GM21381 (cell line): ENCODE data around the gene RRAS2.
"Not testable (repeated sequence)": the region's sequence is repeated elsewhere in the genome, so short reads cannot be mapped to it uniquely, and the experiment has no call there.

ENCODE experiments used
- ATAC-seq: cut with Tn5 transposase; IDR thresholded peaks from one replicate; pipeline ENCODE4 v1.9.1; 2021; ENCODE audit warnings: mild to moderate bottlenecking, moderate library complexity; ENCODE audit not compliant: unreplicated experiment

RRAS2 gene

GRCh38 chr11:14372011-14372410 lies 13.0 kb upstream of the RRAS2 start:
- ATAC-seq = no peak

- ATAC-seq = no peak
Observed at GRCh38 chr11:14371249-14371648, 12.3 kb upstream of the RRAS2 start.

GRCh38 chr11:14370496-14370895 lies 11.5 kb upstream of the RRAS2 start:
- ATAC-seq = no peak

GRCh38 chr11:14369598-14369997 lies 10.6 kb upstream of the RRAS2 start:
- ATAC-seq = no peak

- no peak for ATAC-seq
Observed at GRCh38 chr11:14366936-14367335, 8.0 kb upstream of the RRAS2 start.

- no peak for ATAC-seq
Observed at GRCh38 chr11:14364322-14364721, 5.3 kb upstream of the RRAS2 start.

- no peak for ATAC-seq
Observed at GRCh38 chr11:14362611-14363010, 3.6 kb upstream of the RRAS2 start.

GRCh38 chr11:14361951-14362350 lies 3.0 kb upstream of the RRAS2 start:
- ATAC-seq = no peak

GRCh38 chr11:14360976-14361375 lies 2.0 kb upstream of the RRAS2 start:
- no peak for ATAC-seq

GRCh38 chr11:14359501-14360031 lies 583 bp upstream of the RRAS2 start:
- no peak for ATAC-seq

GRCh38 chr11:14357881-14358728 lies 878 bp downstream of the RRAS2 start:
- peak; percentile 50 for ATAC-seq

GRCh38 chr11:14356342-14356741 lies 2.6 kb downstream of the RRAS2 start:
- ATAC-seq = no peak

- not testable (repeated sequence) for ATAC-seq
Observed at GRCh38 chr11:14354604-14355003, 4.4 kb downstream of the RRAS2 start.

- ATAC-seq = no peak
Observed at GRCh38 chr11:14350716-14351238, 8.2 kb downstream of the RRAS2 start.

- no peak for ATAC-seq
Observed at GRCh38 chr11:14350215-14350614, 8.8 kb downstream of the RRAS2 start.

GRCh38 chr11:14347991-14348390 lies 11.0 kb downstream of the RRAS2 start:
- ATAC-seq = no peak

GRCh38 chr11:14347494-14347893 lies 11.5 kb downstream of the RRAS2 start:
- no peak for ATAC-seq

- no peak for ATAC-seq
Observed at GRCh38 chr11:14346303-14346955, 12.6 kb downstream of the RRAS2 start.

- ATAC-seq = no peak
Observed at GRCh38 chr11:14345668-14346067, 13.3 kb downstream of the RRAS2 start.

- ATAC-seq = not testable (repeated sequence)
Observed at GRCh38 chr11:14345016-14345415, 14.0 kb downstream of the RRAS2 start.

GRCh38 chr11:14342906-14343305 lies 16.1 kb downstream of the RRAS2 start:
- peak; percentile 54 for ATAC-seq

- ATAC-seq = no peak
Observed at GRCh38 chr11:14341968-14342367, 17.0 kb downstream of the RRAS2 start.
